Inferior parietal cortex (tissue), 1 donor: ENCODE data around the gene SLC27A1.
A peak's percentile ranks its signal among the peaks of the same experiment; 100 is the strongest.
"Not testable (repeated sequence)": the region's sequence is repeated elsewhere in the genome, so short reads cannot be mapped to it uniquely, and the experiment has no call there.

Source experiments
- DNase-seq: peaks from one replicate; pipeline ENCODE4 v3.0.0-alpha.2; 2016; ENCODE audit errors: extremely low spot score

The SLC27A1 gene

GRCh38 chr19:17456127-17456526 lies 14.2 kb upstream of the SLC27A1 start:
- no peak for DNase-seq

GRCh38 chr19:17457616-17458015 lies 12.7 kb upstream of the SLC27A1 start:
- DNase-seq = no peak

- no peak for DNase-seq
Measured at GRCh38 chr19:17458970-17459369, 11.4 kb upstream of the SLC27A1 start.

GRCh38 chr19:17460372-17461230 lies 9.7 kb upstream of the SLC27A1 start, which contains the start of gene NXNL1:
NXNL1 (minus strand) TSS chr19:17460926; CDS start chr19:17460869, 57 bp downstream.
- DNase-seq = no peak

- DNase-seq = no peak
Measured at GRCh38 chr19:17466487-17466850, 3.9 kb upstream of the SLC27A1 start.

- DNase-seq = no peak
Measured at GRCh38 chr19:17467471-17468301, 2.6 kb upstream of the SLC27A1 start.

- DNase-seq = peak; percentile 27
Measured at GRCh38 chr19:17468302-17469091, 1.8 kb upstream of the SLC27A1 start.

- DNase-seq = peak; percentile 7
Measured at GRCh38 chr19:17469092-17469480, 1.2 kb upstream of the SLC27A1 start.

GRCh38 chr19:17469481-17470067 lies 750 bp upstream of the SLC27A1 start:
- DNase-seq = peak; percentile 74

GRCh38 chr19:17471410-17472125 lies 1.2 kb downstream of the SLC27A1 start:
- no peak for DNase-seq

- DNase-seq = peak; percentile 24
Measured at GRCh38 chr19:17473041-17473440, 2.7 kb downstream of the SLC27A1 start.

- DNase-seq = not testable (repeated sequence)
Measured at GRCh38 chr19:17475011-17475540, 4.8 kb downstream of the SLC27A1 start.

- peak; percentile 87 for DNase-seq
Measured at GRCh38 chr19:17475541-17476115, 5.3 kb downstream of the SLC27A1 start.

GRCh38 chr19:17479325-17479791 lies 9.0 kb downstream of the SLC27A1 start:
- peak; percentile 66 for DNase-seq

- no peak for DNase-seq
Measured at GRCh38 chr19:17481986-17482385, 11.7 kb downstream of the SLC27A1 start.

GRCh38 chr19:17482877-17483604 lies 12.7 kb downstream of the SLC27A1 start:
- no peak for DNase-seq

- no peak for DNase-seq
Measured at GRCh38 chr19:17483605-17484002, 13.3 kb downstream of the SLC27A1 start.

GRCh38 chr19:17484520-17485185 lies 14.3 kb downstream of the SLC27A1 start:
- DNase-seq = no peak
